Fibroblast of lung (primary cell): Measurements from ENCODE around the gene PDLIM3. TPM values are rescaled to one million over a fixed set of nuclear protein-coding genes. Genes with fewer than 3 reads are reported as not detected.

Experiments used
- DNase-seq, 2 donors: peaks; one replicate each; pipeline versions ENCODE4 v3.0.0 to v3.0.0-alpha.2; 2010; ENCODE audit warnings: low read depth in 2 of 2
- H2AFZ ChIP-seq: 2 replicates; pipeline ENCODE4 v1.5.1; 2012; ENCODE audit warnings: low read length, control low read depth, inconsistent platforms
- H3K27ac ChIP-seq: 2 replicates; pipeline ENCODE4 v1.5.1; 2011; ENCODE audit warnings: low read length, control low read depth; ENCODE audit not compliant: insufficient read depth
- H3K27me3 ChIP-seq: 2 replicates; pipeline ENCODE4 v1.5.1; 2011; ENCODE audit warnings: mild to moderate bottlenecking, low read length; ENCODE audit not compliant: control insufficient read depth, insufficient read depth
- H3K36me3 ChIP-seq: 2 replicates; pipeline ENCODE4 v1.5.1; 2011; ENCODE audit warnings: low read length; ENCODE audit not compliant: control insufficient read depth, insufficient read depth
- H3K4me1 ChIP-seq: 2 replicates; pipeline ENCODE4 v1.5.1; 2011; ENCODE audit warnings: low read length; ENCODE audit not compliant: control insufficient read depth, insufficient read depth; ENCODE audit errors: extremely low read depth
- H3K4me2 ChIP-seq: 2 replicates; pipeline ENCODE4 v1.5.1; 2011; ENCODE audit warnings: low read length, control low read depth; ENCODE audit not compliant: insufficient read depth; ENCODE audit errors: extremely low read depth
- H3K4me3 ChIP-seq, 4 experiments: fragments of 200-600 bp in 1 of 4; sonication (generic) in 1 of 4; replicated peaks in 1 of 4; 2 replicates each; pipeline ENCODE4 v1.5.1; 2011 to 2016; ENCODE audit warnings: low read length in 4 of 4, low read depth in 3 of 4, mild to moderate bottlenecking in 3 of 4, control low read depth in 2 of 4, inconsistent platforms in 1 of 4, mixed read lengths in 1 of 4; ENCODE audit not compliant: insufficient read depth in 1 of 4; ENCODE audit errors: control extremely low read depth in 1 of 4
- H3K79me2 ChIP-seq: 2 replicates; pipeline ENCODE4 v1.5.1; 2012; ENCODE audit warnings: mild to moderate bottlenecking, low read length, inconsistent platforms; ENCODE audit not compliant: control insufficient read depth, insufficient read depth
- H3K9ac ChIP-seq: 2 replicates; pipeline ENCODE4 v1.5.1; 2011; ENCODE audit warnings: mild to moderate bottlenecking, low read length, control low read depth; ENCODE audit not compliant: insufficient read depth
- H3K9me3 ChIP-seq: 2 replicates; pipeline ENCODE4 v1.5.1; 2012; ENCODE audit warnings: low read depth, low read length; ENCODE audit not compliant: control insufficient read depth, insufficient read depth
- H4K20me1 ChIP-seq: 2 replicates; pipeline ENCODE4 v1.5.1; 2011; ENCODE audit warnings: low read length; ENCODE audit not compliant: control insufficient read depth, insufficient read depth; ENCODE audit errors: extremely low read depth
- EZH2 ChIP-seq: IDR thresholded peaks from 2 replicates; pipeline ENCODE4 v1.5.1; 2012; ENCODE audit warnings: low read length, control low read depth, mild to moderate bottlenecking; ENCODE audit errors: missing control alignments
- polyA plus RNA-seq, 2 donors: library from polyadenylated mRNA; depleted of rRNA in 1 of 2; stranded (reverse) in 1 of 2; unstranded in 1 of 2; fragments of >200 nt; gene quantifications; 2 replicates each; pipeline ENCODE4 v1.2.1, GENCODE V29; 2011 to 2012; ENCODE audit warnings: missing spikeins in 1 of 2
- total RNA-seq: library from RNA; depleted of rRNA; stranded (reverse); fragments of >200 nt; gene quantifications from 2 replicates; pipeline ENCODE4 v1.2.1, GENCODE V29; 2014
- TF ChIP-seq, protein P1 (sequence below), 2 donors: IDR thresholded peaks in 1 of 2; conservative IDR thresholded peaks in 1 of 2; 1 replicate in 1 of 2; 2 replicates in 1 of 2; pipeline ENCODE4 v1.5.1; 2011 to 2012; ENCODE audit warnings: low read length in 2 of 2, control low read depth in 1 of 2, inconsistent platforms in 1 of 2, low read depth in 1 of 2, mild to moderate bottlenecking in 1 of 2

The PDLIM3 gene
- total and polyA plus RNA-seq, 2 donors (not counting 1 experiment from before 2014, with no cell fraction given) = 8.7 to 20.8 TPM

- no peak for TF ChIP-seq EZH2
- TF ChIP-seq, protein P1, sequence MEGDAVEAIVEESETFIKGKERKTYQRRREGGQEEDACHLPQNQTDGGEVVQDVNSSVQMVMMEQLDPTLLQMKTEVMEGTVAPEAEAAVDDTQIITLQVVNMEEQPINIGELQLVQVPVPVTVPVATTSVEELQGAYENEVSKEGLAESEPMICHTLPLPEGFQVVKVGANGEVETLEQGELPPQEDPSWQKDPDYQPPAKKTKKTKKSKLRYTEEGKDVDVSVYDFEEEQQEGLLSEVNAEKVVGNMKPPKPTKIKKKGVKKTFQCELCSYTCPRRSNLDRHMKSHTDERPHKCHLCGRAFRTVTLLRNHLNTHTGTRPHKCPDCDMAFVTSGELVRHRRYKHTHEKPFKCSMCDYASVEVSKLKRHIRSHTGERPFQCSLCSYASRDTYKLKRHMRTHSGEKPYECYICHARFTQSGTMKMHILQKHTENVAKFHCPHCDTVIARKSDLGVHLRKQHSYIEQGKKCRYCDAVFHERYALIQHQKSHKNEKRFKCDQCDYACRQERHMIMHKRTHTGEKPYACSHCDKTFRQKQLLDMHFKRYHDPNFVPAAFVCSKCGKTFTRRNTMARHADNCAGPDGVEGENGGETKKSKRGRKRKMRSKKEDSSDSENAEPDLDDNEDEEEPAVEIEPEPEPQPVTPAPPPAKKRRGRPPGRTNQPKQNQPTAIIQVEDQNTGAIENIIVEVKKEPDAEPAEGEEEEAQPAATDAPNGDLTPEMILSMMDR (conservative IDR thresholded peaks at IDR 0.05 in 1 of 2, IDR thresholded peaks at IDR 0.05 in 1 of 2; ENCODE audit: low read depth in 1 of 2, low read length in 2 of 2) = no peak
- no peaks in the 10 kb centered on the region for H3K79me2 ChIP-seq
- H3K9ac ChIP-seq = no peak overlapping the region
- H2AFZ ChIP-seq = no peak overlapping the region
- no peaks in the 10 kb centered on the region for H3K4me1 ChIP-seq
- no peak overlapping the region for H3K27ac ChIP-seq
- H3K27me3 ChIP-seq = no peaks in the 10 kb centered on the region
- no peak for DNase-seq
- no peak overlapping the region for H3K4me3 ChIP-seq
- H3K9me3 ChIP-seq = no peaks in the 10 kb centered on the region
- no peaks in the 10 kb centered on the region for H3K36me3 ChIP-seq
- no peaks in the 10 kb centered on the region for H4K20me1 ChIP-seq
- no peak overlapping the region for H3K4me2 ChIP-seq
Measured at GRCh38 chr4:185529413-185529812, 5.9 kb downstream of the PDLIM3 start.

DNA sequence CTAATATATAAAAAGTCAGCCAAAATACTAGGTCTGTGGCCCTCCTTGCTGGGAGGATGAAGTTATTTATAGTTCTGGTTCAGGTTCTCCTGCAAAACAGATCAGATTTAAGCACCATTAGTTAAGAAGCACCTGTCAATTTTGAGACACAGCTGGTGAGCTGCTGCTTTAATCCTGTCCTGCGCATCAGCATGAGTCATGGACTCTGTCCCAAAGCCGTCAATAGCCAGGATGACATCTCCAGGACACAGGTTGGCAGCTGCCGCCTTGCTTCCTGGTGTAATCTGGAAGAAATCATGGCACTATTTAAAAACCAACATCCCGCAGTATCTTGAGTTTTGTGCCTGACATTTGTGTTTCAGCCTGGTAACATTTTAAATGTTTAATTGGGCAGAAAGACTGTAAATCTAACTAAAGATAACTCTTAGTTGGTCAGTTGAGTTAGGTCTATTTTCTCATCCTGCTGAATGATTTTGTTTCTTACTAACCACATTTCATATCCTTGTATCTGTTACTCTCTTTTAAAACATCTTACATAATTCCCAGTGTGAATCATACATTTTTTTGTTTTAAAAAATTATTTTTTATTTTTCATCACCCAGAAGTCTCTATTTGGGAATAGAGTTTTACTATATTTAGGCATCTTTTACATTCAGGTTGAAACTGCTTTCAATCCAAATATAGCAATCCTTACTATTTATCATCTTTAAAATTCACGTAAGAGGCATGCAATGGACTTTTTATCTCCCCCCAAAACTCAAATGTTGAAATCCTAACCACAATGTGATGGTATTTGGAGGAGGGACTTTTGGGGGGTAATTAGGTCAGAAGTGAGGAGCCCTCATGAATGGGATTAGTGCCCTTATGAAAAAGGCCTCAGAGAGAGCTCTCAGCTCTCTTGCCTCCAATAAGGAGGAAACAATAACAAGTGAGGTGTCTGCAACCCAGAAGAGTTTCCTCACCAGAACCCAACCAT lies 10.1 kb downstream of the PDLIM3 start:
- H3K9me3 ChIP-seq = no peaks in the 10 kb centered on the region
- no peaks in the 10 kb centered on the region for H3K79me2 ChIP-seq
- H2AFZ ChIP-seq = no peak overlapping the region
- no peak overlapping the region for H3K4me2 ChIP-seq
- H3K4me1 ChIP-seq = no peaks in the 10 kb centered on the region
- H4K20me1 ChIP-seq = no peaks in the 10 kb centered on the region
- peak in 1 of 2 donors; percentile 51 for DNase-seq
- H3K4me3 ChIP-seq = no peak overlapping the region
- H3K36me3 ChIP-seq = no peaks in the 10 kb centered on the region
- no peak overlapping the region for H3K27ac ChIP-seq
- TF ChIP-seq, protein P1 (conservative IDR thresholded peaks at IDR 0.05 in 1 of 2, IDR thresholded peaks at IDR 0.05 in 1 of 2; ENCODE audit: low read depth in 1 of 2, low read length in 2 of 2) = no peak
- TF ChIP-seq EZH2 = no peak
- no peak overlapping the region for H3K9ac ChIP-seq
- no peaks in the 10 kb centered on the region for H3K27me3 ChIP-seq

GRCh38 chr4:185523862-185524261 lies 11.4 kb downstream of the PDLIM3 start:
- Histone ChIP-seq H3K4me1 (no peaks in the 10 kb centered on the region), H2AFZ (no peak overlapping the region), H3K79me2 (no peaks in the 10 kb centered on the region), H3K9ac (no peak overlapping the region), H3K4me3 (no peak overlapping the region), H3K27ac (no peak overlapping the region), H3K36me3 (no peaks in the 10 kb centered on the region), H3K27me3 (no peaks in the 10 kb centered on the region), H4K20me1 (no peaks in the 10 kb centered on the region), H3K4me2 (no peak overlapping the region), H3K9me3 (no peaks in the 10 kb centered on the region)
- no peak for TF ChIP-seq EZH2
- TF ChIP-seq, protein P1 (conservative IDR thresholded peaks at IDR 0.05 in 1 of 2, IDR thresholded peaks at IDR 0.05 in 1 of 2; ENCODE audit: low read depth in 1 of 2, low read length in 2 of 2) = no peak
- DNase-seq = no peak
